Mononuclear cell (primary cell): ENCODE data around the gene NEK5. TPM values are rescaled to one million over a fixed set of nuclear protein-coding genes. Genes with fewer than 3 reads are reported as not detected.

Experiments
- H3K27me3 ChIP-seq: 2 replicates; pipeline ENCODE4 v1.6.0; 2011; ENCODE audit warnings: low read length, control low read depth; ENCODE audit not compliant: insufficient read depth
- H3K4me1 ChIP-seq: 2 replicates; pipeline ENCODE4 v1.5.1; 2011; ENCODE audit warnings: mild to moderate bottlenecking, low read length, control low read depth; ENCODE audit not compliant: insufficient read depth
- H3K4me3 ChIP-seq: 2 replicates; pipeline ENCODE4 v1.5.1; 2011; ENCODE audit warnings: mild to moderate bottlenecking, low read length, moderate library complexity
- H3K9me3 ChIP-seq: 2 replicates; pipeline ENCODE4 v1.5.1; 2011; ENCODE audit warnings: low read depth, mild to moderate bottlenecking, control low read depth, low read length
- total RNA-seq: library from RNA; depleted of rRNA; stranded (reverse); fragments of >200 nt; gene quantifications from one replicate; pipeline ENCODE4 v1.2.3, GENCODE V29; 2012

Gene NEK5
- total RNA-seq, 1 donor, result under 0.01 TPM

DNA sequence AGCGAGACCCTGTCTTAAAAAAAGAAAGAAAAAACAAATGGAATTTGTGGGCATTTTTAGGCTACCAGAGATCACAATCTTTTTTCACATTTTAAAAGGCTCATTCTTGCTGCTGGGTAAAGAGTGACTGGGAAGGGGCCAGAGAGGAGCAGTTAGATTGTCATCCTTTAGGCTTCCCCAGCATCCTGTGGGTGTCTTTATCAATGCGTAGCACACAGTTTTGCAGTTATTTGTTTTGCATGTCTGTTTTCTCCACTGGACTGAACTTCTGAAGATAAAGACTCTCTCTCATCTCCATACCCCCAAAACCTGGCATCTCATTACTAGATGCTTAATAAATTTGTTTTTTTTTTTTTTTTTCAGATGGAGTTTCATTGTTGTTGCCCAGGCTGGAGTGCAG is 106.5 kb downstream of the NEK5 start:
- H3K4me3 ChIP-seq, result no peak overlapping the region
- H3K9me3 ChIP-seq, result no peaks in the 10 kb centered on the region
- H3K27me3 ChIP-seq, result no peaks in the 10 kb centered on the region
- no peaks in the 10 kb centered on the region for H3K4me1 ChIP-seq

DNA sequence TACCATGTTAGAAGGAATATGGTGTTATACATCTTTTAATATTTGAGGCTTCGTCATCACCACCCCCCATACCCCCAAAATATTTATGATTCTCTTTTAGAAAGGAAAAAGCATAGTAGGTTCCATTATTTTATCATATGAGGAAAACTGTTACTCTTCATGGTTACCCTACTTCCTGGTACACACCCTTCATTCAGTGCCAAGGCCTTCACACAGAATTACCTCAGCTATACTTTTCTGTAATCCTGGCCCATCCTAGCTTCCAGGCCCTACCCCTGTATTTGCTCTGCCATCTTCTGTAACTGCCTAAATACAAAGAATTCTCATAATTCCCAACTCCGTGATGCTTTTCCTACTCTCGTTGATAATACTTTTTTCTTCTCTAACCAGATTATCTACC is 108.7 kb downstream of the NEK5 start:
- Histone ChIP-seq H3K27me3 (no peaks in the 10 kb centered on the region), H3K4me1 (no peaks in the 10 kb centered on the region), H3K9me3 (no peaks in the 10 kb centered on the region), H3K4me3 (no peak overlapping the region)

DNA sequence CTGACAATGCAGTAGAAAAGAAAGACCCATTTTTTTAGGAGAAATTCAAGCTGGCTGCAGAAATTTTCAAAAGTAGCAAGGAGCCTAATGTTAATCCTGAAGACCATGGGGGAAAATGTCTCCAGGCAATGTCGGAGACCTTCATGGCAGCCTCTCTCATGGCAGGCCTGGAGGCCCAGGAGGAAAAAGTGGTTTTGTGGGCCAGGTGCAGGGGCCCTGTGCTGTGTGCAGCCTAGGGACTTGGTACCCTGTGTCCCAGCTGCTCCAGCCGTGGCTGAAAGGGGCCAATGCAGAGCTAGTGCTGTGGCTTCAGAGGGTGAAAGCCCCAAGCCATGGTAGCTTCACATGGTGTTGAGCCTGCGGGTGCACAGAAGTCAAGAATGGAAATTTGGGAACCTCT is 112.6 kb downstream of the NEK5 start:
- H3K27me3 ChIP-seq, result peaks cover 3% of the 10 kb centered on the region
- no peak overlapping the region for H3K4me3 ChIP-seq
- peaks cover 4% of the 10 kb centered on the region for H3K4me1 ChIP-seq
- H3K9me3 ChIP-seq, result no peaks in the 10 kb centered on the region

DNA sequence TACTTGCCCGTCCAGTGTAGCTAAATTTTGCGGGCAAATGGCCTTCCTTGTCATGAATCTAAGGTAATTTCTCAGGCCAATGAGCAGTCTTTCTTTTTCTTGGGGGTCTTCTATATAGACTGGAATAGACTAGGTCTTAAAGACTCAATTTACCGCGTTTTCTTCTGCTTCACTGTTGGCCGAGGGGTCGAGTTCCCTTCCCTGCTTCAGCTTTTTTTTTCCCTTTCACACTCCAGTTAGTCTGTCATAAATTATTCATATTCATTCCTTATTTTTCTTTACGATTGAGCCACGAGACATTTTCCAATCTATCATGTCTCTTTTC is 116.4 kb downstream of the NEK5 start:
- H3K27me3 ChIP-seq, result peaks cover 31% of the 10 kb centered on the region
- H3K9me3 ChIP-seq, result no peaks in the 10 kb centered on the region
- H3K4me3 ChIP-seq, result peak overlapping the region; percentile 90
- H3K4me1 ChIP-seq, result peaks cover 9% of the 10 kb centered on the region

DNA sequence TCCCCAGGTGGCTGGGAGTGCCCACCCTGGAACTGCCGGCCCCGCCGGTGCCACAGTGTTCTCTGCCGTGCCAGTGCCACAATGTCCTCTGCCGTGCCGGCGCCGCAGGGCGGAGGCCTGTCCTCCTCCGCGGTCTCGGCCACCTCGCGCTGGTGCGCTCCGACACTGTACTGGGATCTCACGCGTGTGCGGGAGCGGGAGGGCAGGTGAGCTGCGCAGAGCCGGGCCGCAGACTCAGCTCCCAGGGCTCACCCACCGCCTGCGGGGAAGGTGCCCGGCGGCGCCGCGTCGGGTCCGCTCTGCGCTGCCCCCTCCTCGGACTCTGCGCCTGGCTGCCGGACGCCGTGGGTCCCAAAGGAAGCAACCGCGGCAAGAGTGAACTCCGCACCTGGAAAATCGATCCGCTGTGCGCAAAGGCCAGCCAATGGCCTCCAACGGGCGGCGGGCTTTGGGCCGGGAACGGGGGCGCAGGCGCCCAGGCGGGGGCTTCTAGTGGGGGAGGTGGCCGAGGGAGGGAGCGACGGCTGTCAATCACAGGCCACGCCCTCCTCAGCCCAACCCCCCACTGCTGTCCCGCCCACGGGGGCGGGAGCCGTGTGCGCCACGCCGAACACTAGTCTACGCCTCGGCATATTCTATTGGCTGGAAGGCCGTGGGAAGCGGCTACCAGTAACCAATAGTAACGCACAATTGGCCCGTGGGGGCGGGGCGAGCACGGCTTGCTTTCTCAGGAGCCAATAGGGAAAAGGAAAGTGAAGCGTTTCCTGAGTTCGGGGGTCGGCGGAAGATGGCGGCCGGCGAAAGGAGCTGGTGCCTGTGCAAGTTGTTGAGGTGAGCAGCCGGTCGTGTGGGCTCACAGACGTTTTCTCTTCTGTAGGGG is 117.0 kb downstream of the NEK5 start, which contains the start of gene ALG11:
Gene ALG11 (plus strand): TSS at position 767 of the 880 bp plus-strand sequence. CDS start 21 bp downstream, at position 788.
- Histone ChIP-seq H3K4me3 (peak within 1 kb of the TSS; percentile 90), H3K9me3 (no peaks in the 10 kb centered on the region), H3K27me3 (peaks cover 31% of the 10 kb centered on the region), H3K4me1 (peaks cover 9% of the 10 kb centered on the region)

DNA sequence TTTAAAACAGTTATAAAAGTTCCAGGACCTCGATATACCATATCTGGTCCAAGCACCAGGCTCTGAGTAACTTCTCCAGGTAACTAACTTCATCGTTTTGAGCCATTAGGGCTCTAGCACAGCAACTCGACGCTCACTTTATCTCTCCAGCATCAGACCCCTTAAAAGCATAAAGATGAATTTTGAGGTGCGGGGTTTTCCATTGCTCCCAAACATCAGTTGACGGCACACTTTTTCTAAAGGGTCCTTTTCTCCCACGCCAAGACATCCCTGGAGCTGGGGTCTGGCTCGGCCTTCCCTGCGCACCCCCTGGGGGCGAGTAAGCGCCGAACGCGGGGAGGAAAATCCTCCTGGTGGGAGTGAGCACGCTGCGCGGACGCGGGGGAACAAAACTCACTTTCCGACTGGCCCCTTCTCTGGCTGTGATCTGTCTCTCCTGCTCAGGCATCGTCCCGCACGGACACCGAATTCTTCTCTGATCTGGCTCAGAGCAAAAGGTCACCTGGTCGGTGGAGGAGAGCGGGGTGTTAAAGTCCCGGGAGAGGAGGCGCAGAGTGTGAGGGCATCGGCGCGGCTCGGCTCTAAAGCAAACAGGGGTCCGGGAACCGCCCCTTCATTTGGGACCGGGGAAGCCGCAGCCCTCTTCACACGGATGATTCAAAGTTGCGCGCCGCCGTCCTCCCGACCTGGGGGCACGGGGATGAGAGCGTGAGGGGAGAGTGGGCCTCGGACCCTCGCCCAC is 117.8 kb downstream of the NEK5 start, which contains the start of gene ATP7B:
Gene ATP7B (minus strand): TSS at position 561 of the 742 bp plus-strand sequence. CDS start 113 bp downstream, at position 448.
- H3K9me3 ChIP-seq, result no peaks in the 10 kb centered on the region

DNA sequence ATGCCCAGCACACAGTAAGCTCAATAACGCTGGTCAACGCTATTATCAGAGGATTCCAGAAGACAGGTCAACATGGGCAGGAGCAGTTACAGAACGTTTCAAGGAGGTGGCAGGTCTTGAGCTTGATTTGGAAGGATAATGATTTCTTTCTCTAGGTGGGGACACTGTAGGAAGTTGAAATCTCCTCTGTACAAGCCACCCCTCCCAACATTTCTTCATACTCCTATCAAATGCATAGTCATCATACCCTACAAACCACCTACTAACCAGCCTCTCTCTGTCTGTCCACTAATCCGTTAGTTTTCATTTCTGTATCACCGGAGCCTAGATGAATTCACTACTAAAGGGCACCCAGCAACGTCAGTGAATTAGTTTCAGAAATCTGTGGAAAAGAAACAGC is 118.9 kb downstream of the NEK5 start:
- peaks cover 31% of the 10 kb centered on the region for H3K27me3 ChIP-seq

More for the DNA sequence above, 117.8 kb downstream of the NEK5 start, which contains the start of gene ATP7B:
- peaks cover 9% of the 10 kb centered on the region for H3K4me1 ChIP-seq
- peak within 1 kb of the TSS; percentile 90 for H3K4me3 ChIP-seq
- peaks cover 31% of the 10 kb centered on the region for H3K27me3 ChIP-seq

DNA sequence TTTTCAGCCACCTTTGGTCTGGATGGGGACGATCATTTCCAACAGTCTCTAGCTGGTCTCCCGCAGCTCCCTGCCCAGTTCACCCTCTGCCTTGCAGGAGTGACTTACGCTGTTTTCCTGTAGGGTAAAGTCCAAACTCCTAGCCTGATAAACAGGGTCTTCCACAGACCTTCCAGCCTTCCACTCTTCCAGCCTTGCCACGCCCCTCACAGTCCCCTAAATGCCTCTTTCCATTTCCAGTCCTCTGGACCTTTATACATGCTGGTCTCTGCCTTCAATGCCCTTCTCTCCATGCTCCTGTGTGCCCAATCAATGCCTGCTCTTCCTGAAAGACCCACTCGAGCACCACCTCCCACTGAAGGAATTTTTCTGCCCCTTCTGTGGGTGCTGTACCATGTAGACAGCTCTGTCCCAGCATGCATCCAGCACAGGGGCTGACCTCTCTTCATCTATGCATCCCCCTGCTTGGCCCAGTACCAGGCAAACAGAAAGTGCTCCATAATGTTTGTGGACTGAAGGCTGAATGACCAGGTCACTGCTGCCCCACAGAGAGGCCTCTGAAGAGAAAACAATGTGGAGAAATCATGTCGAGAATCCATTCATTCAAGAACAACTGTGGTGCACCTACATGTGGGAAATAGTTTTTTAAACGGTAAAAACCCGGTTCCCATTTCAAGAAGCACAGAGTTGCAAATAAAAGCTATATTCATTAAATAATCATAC is 122.2 kb downstream of the NEK5 start:
- no peak overlapping the region for H3K4me3 ChIP-seq
- peaks cover 9% of the 10 kb centered on the region for H3K4me1 ChIP-seq
- peaks cover 31% of the 10 kb centered on the region for H3K27me3 ChIP-seq
- H3K9me3 ChIP-seq, result no peaks in the 10 kb centered on the region

More for the DNA sequence above, 118.9 kb downstream of the NEK5 start:
- H3K9me3 ChIP-seq, result no peaks in the 10 kb centered on the region
- peaks cover 9% of the 10 kb centered on the region for H3K4me1 ChIP-seq
- no peak overlapping the region for H3K4me3 ChIP-seq

DNA sequence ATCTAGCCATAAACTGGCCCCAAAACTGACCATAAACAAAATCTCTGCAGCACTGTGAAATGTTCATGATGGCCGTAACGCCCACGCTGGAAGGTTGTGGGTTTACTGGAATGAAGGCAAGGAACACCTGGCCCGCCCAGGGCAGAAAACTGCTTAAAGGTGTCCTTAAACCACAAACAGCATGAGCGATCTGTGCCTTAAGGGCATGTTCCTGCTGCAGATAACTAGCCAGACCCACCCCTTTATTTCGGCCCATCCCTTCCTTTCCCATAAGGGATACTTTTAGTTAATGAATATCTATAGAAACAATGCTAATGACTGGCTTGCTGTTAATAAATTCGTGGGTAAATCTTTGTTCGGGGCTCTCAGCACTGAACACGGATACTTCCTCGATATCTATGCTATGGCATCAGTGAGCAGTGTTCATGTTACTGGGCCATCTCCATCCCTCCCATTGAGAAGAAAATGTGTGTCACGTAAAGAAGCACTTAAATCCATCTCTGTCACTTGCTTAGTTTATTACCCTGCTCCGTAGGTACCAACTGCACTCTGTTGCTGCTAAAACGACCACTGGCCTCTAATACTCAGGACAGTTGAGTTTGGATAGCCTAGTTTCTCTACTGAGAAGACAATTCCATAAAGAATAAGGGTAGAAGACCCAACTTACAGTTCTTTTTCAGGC is 122.9 kb downstream of the NEK5 start:
- Histone ChIP-seq H3K9me3 (no peaks in the 10 kb centered on the region), H3K4me1 (peaks cover 3% of the 10 kb centered on the region), H3K4me3 (no peak overlapping the region), H3K27me3 (peaks cover 25% of the 10 kb centered on the region)

DNA sequence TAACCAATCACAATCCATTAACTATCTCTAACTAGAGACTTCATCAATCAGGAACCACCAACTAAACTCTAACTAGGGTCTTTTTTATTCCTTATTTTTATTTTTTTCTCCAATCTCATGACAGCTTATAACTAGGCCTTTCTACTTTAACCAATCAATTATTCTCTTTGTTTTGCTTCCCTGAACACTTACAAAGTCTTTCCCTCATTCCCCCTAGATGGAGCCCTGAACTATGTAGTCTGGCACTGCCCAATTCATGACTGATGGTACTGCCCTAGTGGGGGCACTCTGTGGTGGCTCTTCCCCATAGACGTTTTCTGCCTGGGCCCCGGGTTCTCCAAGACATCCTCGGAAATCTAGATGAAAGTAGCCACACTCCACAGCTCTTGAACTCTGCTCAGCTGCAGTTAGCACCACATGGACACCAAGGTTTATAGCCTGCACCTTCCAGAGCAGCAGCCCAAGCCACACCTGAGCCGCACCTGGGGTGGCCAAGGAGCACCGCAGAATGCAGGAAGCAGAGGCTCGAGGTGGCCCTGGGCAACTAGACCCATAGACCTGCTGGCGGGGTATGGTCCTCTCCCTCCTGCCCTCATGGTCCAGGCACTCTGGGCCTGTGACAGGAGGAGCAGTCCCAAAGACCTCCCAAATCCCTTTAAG is 124.2 kb downstream of the NEK5 start:
- Histone ChIP-seq H3K4me3 (no peak overlapping the region), H3K4me1 (no peaks in the 10 kb centered on the region), H3K9me3 (no peaks in the 10 kb centered on the region)

DNA sequence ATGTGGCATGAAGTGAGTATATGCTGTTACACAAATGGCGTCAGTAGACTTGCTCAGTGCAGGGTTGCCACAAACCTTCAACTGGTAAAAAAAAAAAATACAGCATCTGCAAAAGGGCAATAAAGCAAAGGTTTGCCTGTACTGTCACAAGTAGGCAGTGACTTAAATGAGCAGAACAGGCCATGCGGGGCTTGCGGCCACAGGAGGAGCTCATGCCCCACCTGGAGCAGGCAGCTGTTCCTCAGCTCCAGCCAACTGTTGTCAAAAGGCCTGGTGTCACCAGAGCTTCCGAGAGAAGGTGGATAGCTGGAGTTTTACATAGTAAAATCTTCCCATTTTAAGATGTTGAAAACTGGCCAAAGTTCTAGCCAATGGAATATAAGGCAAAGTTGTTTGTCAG is 125.3 kb downstream of the NEK5 start:
- H3K4me1 ChIP-seq, result no peaks in the 10 kb centered on the region
- H3K27me3 ChIP-seq, result peaks cover under 1% of the 10 kb centered on the region
- no peaks in the 10 kb centered on the region for H3K9me3 ChIP-seq
- no peak overlapping the region for H3K4me3 ChIP-seq

More for the DNA sequence above, 124.2 kb downstream of the NEK5 start:
- H3K27me3 ChIP-seq, result peaks cover 11% of the 10 kb centered on the region

DNA sequence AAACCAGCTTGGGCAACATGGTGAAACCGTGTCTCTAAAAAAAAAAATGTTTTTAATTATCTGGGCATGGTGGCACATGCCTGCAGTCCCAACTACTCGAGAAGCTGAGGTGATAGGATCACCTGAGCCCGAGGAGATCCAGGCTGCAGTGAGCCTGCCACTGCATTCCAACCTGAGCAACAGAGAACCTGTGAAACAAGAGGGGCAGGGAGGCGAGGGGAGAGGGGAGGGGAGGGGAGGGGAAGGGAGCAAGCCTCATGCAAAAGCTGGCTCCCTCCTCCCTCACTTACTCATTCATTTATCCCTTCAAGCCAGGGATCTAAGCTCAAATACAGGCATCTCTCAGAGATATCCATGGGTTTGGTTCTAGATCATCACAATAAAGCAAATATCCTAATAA is 126.5 kb downstream of the NEK5 start:
- Histone ChIP-seq H3K4me1 (no peaks in the 10 kb centered on the region), H3K9me3 (no peaks in the 10 kb centered on the region), H3K27me3 (no peaks in the 10 kb centered on the region), H3K4me3 (no peak overlapping the region)

DNA sequence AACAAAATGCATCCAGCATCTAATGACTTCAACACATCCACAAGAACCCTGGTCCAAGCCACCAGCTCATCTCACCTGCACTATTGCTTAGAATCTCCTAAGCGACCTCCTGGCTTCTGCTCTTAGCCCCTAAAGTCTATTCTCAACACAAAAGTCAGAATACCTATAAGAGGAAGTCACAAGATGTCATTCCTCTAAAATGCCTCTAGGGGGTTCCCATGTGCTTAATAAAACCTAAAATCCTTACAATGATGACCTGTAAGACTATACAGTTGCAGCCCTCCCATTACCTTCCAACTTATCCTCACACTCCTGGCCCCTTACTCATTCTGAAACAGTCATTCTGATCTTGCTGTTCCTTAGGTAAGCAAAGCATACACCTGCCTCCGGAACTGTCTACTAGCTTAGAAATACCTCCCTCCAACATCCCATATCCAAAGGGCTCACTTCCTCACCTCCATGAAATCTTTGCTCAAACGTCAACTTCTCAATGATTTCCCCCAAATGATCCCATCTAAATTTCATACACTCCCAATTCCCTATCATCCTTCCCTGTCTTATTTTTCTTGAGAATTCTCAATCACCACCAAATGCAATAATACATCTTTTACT is 127.6 kb downstream of the NEK5 start:
- Histone ChIP-seq H3K9me3 (no peaks in the 10 kb centered on the region), H3K4me1 (no peaks in the 10 kb centered on the region), H3K4me3 (no peak overlapping the region), H3K27me3 (no peaks in the 10 kb centered on the region)

DNA sequence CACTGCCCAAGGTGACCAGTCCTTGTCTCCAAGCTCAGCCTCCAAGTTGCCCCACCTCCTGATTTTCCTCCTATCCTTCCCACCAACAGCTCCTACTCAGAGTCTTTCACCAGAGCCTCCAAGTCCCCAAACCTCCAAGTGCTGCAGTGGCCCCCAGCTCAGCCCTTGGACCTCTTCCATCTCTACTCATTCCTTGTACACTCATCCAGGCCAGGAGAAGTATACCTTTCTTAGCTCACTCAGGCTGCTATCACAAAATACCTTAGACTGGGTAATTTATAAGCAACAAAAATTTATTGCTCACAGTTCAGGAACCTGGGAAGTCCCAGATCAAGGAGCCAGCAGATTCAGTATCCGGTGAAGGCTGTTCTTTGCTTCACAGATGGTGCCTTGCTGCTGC is 129.0 kb downstream of the NEK5 start:
- Histone ChIP-seq H3K27me3 (no peaks in the 10 kb centered on the region), H3K4me1 (no peaks in the 10 kb centered on the region), H3K9me3 (no peaks in the 10 kb centered on the region), H3K4me3 (no peak overlapping the region)
